Kidney glomerular epithelial cell (primary cell): ENCODE results near the gene DDX59.
A peak's percentile ranks its signal among the peaks of the same experiment; 100 is the strongest.
"Not testable (repeated sequence)": the region's sequence is repeated elsewhere in the genome, so short reads cannot be mapped to it uniquely, and the experiment has no call there.

Source experiments
- DNase-seq: peaks from one replicate; lab custom pipeline; 2025; lab: John Stamatoyannopoulos, UW

DDX59 gene

GRCh38 chr1:200670242-200671118, 773 bp upstream of the DDX59 start:
- DNase-seq, result peak; percentile 51

GRCh38 chr1:200668514-200669313, 993 bp downstream of the DDX59 start:
- no peak for DNase-seq

GRCh38 chr1:200666309-200666708, 3.4 kb downstream of the DDX59 start:
- no peak for DNase-seq

- no peak for DNase-seq
These were observed 3.8 kb downstream of the DDX59 start for GRCh38 chr1:200665861-200666260.

GRCh38 chr1:200660719-200661118, 9.0 kb downstream of the DDX59 start:
- DNase-seq, result no peak

GRCh38 chr1:200659269-200659668, 10.4 kb downstream of the DDX59 start:
- peak; percentile 94 for DNase-seq

GRCh38 chr1:200658037-200658818, 11.5 kb downstream of the DDX59 start:
- no peak for DNase-seq

- no peak for DNase-seq
These were observed 15.0 kb downstream of the DDX59 start for GRCh38 chr1:200654660-200655059.

- no peak for DNase-seq
These were observed 16.7 kb downstream of the DDX59 start for GRCh38 chr1:200653022-200653462.

GRCh38 chr1:200652378-200652777, 17.3 kb downstream of the DDX59 start:
- DNase-seq, result no peak

GRCh38 chr1:200646515-200646914, 23.2 kb downstream of the DDX59 start:
- no peak for DNase-seq

GRCh38 chr1:200644021-200644420, 25.7 kb downstream of the DDX59 start:
- DNase-seq, result no peak

GRCh38 chr1:200642481-200642880, 27.2 kb downstream of the DDX59 start:
- DNase-seq, result no peak

- DNase-seq, result no peak
These were observed 28.7 kb downstream of the DDX59 start for GRCh38 chr1:200640963-200641401.

- DNase-seq, result no peak
These were observed 29.2 kb downstream of the DDX59 start for GRCh38 chr1:200640373-200640962.

- no peak for DNase-seq
These were observed 31.6 kb downstream of the DDX59 start for GRCh38 chr1:200638073-200638472.

GRCh38 chr1:200636681-200637080, 33.0 kb downstream of the DDX59 start:
- DNase-seq, result no peak

- DNase-seq, result no peak
These were observed 35.2 kb downstream of the DDX59 start for GRCh38 chr1:200634261-200635122.

GRCh38 chr1:200631375-200631774, 38.3 kb downstream of the DDX59 start:
- no peak for DNase-seq

GRCh38 chr1:200630515-200630899, 39.2 kb downstream of the DDX59 start:
- not testable (repeated sequence) for DNase-seq
